H9 (cell line): ENCODE data around the gene ASH1L. TPM values are rescaled to one million over a fixed set of nuclear protein-coding genes. Genes with fewer than 3 reads are reported as not detected.
"Not testable (repeated sequence)": the region's sequence is repeated elsewhere in the genome, so short reads cannot be mapped to it uniquely, and the experiment has no call there.

Source experiments
- DNase-seq: peaks from one replicate; pipeline ENCODE4 v3.0.0-alpha.2; 2017
- H2AFZ ChIP-seq: one replicate; pipeline ENCODE4 v1.6.1; 2013; ENCODE audit warnings: mild to moderate bottlenecking, low read length, control low read depth, moderate library complexity
- H2AK5ac ChIP-seq: 2 replicates; pipeline ENCODE4 v1.6.1; 2013; ENCODE audit warnings: low read length, control low read depth, mixed read lengths; ENCODE audit not compliant: insufficient read length
- H2BK120ac ChIP-seq: one replicate; pipeline ENCODE4 v1.6.1; 2013; ENCODE audit warnings: low read depth, mild to moderate bottlenecking, low read length, control low read depth, inconsistent platforms; ENCODE audit not compliant: poor library complexity, severe bottlenecking
- H2BK12ac ChIP-seq: 2 replicates; pipeline ENCODE4 v1.6.1; 2013; ENCODE audit warnings: low read length, control low read depth, mixed read lengths, low read depth; ENCODE audit not compliant: insufficient read length
- H2BK15ac ChIP-seq: 2 replicates; pipeline ENCODE4 v1.6.1; 2013; ENCODE audit warnings: low read depth, low read length, control low read depth
- H2BK20ac ChIP-seq: one replicate; pipeline ENCODE4 v1.6.1; 2013; ENCODE audit warnings: low read depth, mild to moderate bottlenecking, low read length, control low read depth, inconsistent platforms; ENCODE audit not compliant: poor library complexity, severe bottlenecking
- H2BK5ac ChIP-seq: 2 replicates; pipeline ENCODE4 v1.6.1; 2013; ENCODE audit warnings: low read length, control low read depth, mixed read lengths; ENCODE audit not compliant: insufficient read length
- H3K14ac ChIP-seq: 2 replicates; pipeline ENCODE4 v1.6.1; 2013; ENCODE audit warnings: low read length, control low read depth; ENCODE audit not compliant: insufficient read depth
- H3K18ac ChIP-seq: 2 replicates; pipeline ENCODE4 v1.6.1; 2013; ENCODE audit warnings: low read depth, mild to moderate bottlenecking, mixed read lengths, low read length, control low read depth; ENCODE audit not compliant: insufficient read length
- H3K23ac ChIP-seq: 2 replicates; pipeline ENCODE4 v1.6.1; 2013; ENCODE audit warnings: low read length, control low read depth, mixed read lengths, low read depth; ENCODE audit not compliant: insufficient read length
- H3K23me2 ChIP-seq: 2 replicates; pipeline ENCODE4 v1.6.1; 2013; ENCODE audit warnings: low read depth, mild to moderate bottlenecking, mixed read lengths, low read length, control low read depth; ENCODE audit not compliant: insufficient read length, poor library complexity, severe bottlenecking
- H3K27ac ChIP-seq: 2 replicates; pipeline ENCODE4 v1.5.1; 2013; ENCODE audit warnings: low read length, control low read depth, mixed read lengths, low read depth; ENCODE audit not compliant: insufficient read length
- H3K27me3 ChIP-seq: 2 replicates; pipeline ENCODE4 v1.6.1; 2013; ENCODE audit warnings: low read length, control low read depth, inconsistent platforms; ENCODE audit not compliant: insufficient read depth
- H3K4ac ChIP-seq: 2 replicates; pipeline ENCODE4 v1.6.1; 2013; ENCODE audit warnings: low read depth, mild to moderate bottlenecking, control low read depth, inconsistent platforms, low read length, moderate library complexity
- H3K4me1 ChIP-seq: 2 replicates; pipeline ENCODE4 v1.6.1; 2013; ENCODE audit warnings: low read length, control low read depth, inconsistent platforms; ENCODE audit not compliant: insufficient read depth
- H3K4me2 ChIP-seq: 2 replicates; pipeline ENCODE4 v1.6.1; 2013; ENCODE audit warnings: low read length, control low read depth, mixed read lengths; ENCODE audit not compliant: insufficient read length, insufficient read depth
- H3K56ac ChIP-seq: 2 replicates; pipeline ENCODE4 v1.6.1; 2013; ENCODE audit warnings: low read depth, mild to moderate bottlenecking, mixed read lengths, low read length, control low read depth; ENCODE audit not compliant: insufficient read length
- H3K79me1 ChIP-seq: 2 replicates; pipeline ENCODE4 v1.6.1; 2013; ENCODE audit warnings: low read depth, mild to moderate bottlenecking, moderate library complexity, low read length, control low read depth, inconsistent platforms; ENCODE audit not compliant: insufficient read depth, poor library complexity, severe bottlenecking
- H3K79me2 ChIP-seq: 2 replicates; pipeline ENCODE4 v1.6.1; 2013; ENCODE audit warnings: low read length, control low read depth, inconsistent platforms; ENCODE audit not compliant: insufficient read depth
- H3K9ac ChIP-seq: 2 replicates; pipeline ENCODE4 v1.6.1; 2013; ENCODE audit warnings: low read length, control low read depth, mixed read lengths; ENCODE audit not compliant: insufficient read length; ENCODE audit errors: extremely low read depth
- H3K9me3 ChIP-seq: one replicate; pipeline ENCODE4 v1.6.1; 2013; ENCODE audit warnings: low read depth, low read length, inconsistent platforms; ENCODE audit not compliant: control insufficient read depth
- H3T11ph ChIP-seq: one replicate; pipeline ENCODE4 v1.6.1; 2013; ENCODE audit warnings: mild to moderate bottlenecking, low read length, control low read depth, inconsistent platforms
- H4K20me1 ChIP-seq: one replicate; pipeline ENCODE4 v1.6.1; 2013; ENCODE audit not compliant: control insufficient read depth, insufficient read length, insufficient read depth
- H4K5ac ChIP-seq: 2 replicates; pipeline ENCODE4 v1.6.1; 2013; ENCODE audit warnings: low read depth, mild to moderate bottlenecking, mixed read lengths, low read length, control low read depth; ENCODE audit not compliant: insufficient read length
- H4K8ac ChIP-seq: replicated peaks from 2 replicates; pipeline ENCODE4 v1.6.1; 2013; ENCODE audit warnings: low read length, control low read depth, mixed read lengths, low read depth; ENCODE audit not compliant: insufficient read length
- H4K91ac ChIP-seq: 2 replicates; pipeline ENCODE4 v1.6.1; 2013; ENCODE audit warnings: low read depth, mild to moderate bottlenecking, moderate library complexity, mixed read lengths, low read length, control low read depth; ENCODE audit not compliant: insufficient read length
- H3K27ac Mint-ChIP-seq, 3 experiments: 2 replicates in 2 of 3; 3 replicates in 1 of 3; pipeline ENCODE4 v1.8.0; 2020 to 2021; ENCODE audit warnings: mixed read lengths in 3 of 3, mild to moderate bottlenecking in 1 of 3, moderate library complexity in 1 of 3
- H3K27me3 Mint-ChIP-seq: 2 replicates; pipeline ENCODE4 v1.8.0; 2021; ENCODE audit warnings: low read depth, mild to moderate bottlenecking, moderate library complexity, mixed read lengths
- H3K36me3 Mint-ChIP-seq, 3 experiments: 2 replicates in 2 of 3; 3 replicates in 1 of 3; pipeline ENCODE4 v1.8.0; 2020 to 2021; ENCODE audit warnings: low read depth in 3 of 3, mixed read lengths in 3 of 3; ENCODE audit not compliant: insufficient read depth in 1 of 3
- H3K4me1 Mint-ChIP-seq, 2 experiments: 2 replicates each; pipeline ENCODE4 v1.8.0; 2020; ENCODE audit warnings: mixed read lengths in 2 of 2
- H3K4me3 Mint-ChIP-seq, 2 experiments: 2 replicates in 1 of 2; 3 replicates in 1 of 2; pipeline ENCODE4 v1.8.0; 2020 to 2021; ENCODE audit warnings: mild to moderate bottlenecking in 2 of 2, mixed read lengths in 2 of 2, moderate library complexity in 1 of 2
- H3K9me3 Mint-ChIP-seq, 2 experiments: 2 replicates in 1 of 2; 3 replicates in 1 of 2; pipeline ENCODE4 v1.8.0; 2020; ENCODE audit warnings: mild to moderate bottlenecking in 2 of 2, mixed read lengths in 2 of 2, moderate library complexity in 1 of 2
- WGBS: extraction: QIAGEN DNeasy Blood & Tissue Kit; methylation state at CpG from one replicate; pipeline ENCODE4 v1.1.7; 2013; ENCODE audit warnings: missing lambda C conversion rate, low lambda C conversion rate, mixed read lengths; ENCODE audit not compliant: insufficient read length; ENCODE audit errors: extremely low coverage; 5-methylcytosine and 5-hydroxymethylcytosine counted together
- total RNA-seq: library from RNA; stranded (reverse); gene quantifications from 2 replicates; pipeline ENCODE4 v1.2.1, GENCODE V29; 2021
- TF ChIP-seq, protein P1 (sequence below): fragments of 200-600 bp; sonication (generic); conservative IDR thresholded peaks from 3 replicates; pipeline ENCODE4 v1.8.0; 2021; ENCODE audit warnings: antibody characterized with exemption, mild to moderate bottlenecking

Gene ASH1L
- total RNA-seq, 1 experiment from 2014 or later: 32.8 TPM

DNA sequence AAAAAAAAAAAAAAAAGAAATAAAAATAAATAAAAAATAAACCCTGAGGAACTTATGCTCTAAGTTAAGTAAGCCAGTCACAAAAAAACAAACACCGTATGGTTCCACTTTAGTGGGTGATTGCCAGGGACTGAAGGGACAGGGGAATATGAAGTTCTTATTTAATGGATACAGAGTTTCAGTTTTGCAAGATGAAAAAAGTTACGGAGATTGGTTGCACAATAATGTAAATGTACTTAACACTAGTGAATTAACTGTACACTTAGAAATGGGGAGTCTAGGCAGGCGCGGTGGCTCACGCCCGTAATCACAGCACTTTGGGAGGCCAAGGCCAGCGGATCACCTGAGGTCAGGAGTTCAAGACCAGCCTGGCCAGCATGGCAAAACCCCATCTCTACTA is 111.4 kb downstream of the ASH1L start:
- H3K9me3 Mint-ChIP-seq: no peaks in the 10 kb centered on the region
- H3K27me3 ChIP-seq: no peaks in the 10 kb centered on the region
- no peaks in the 10 kb centered on the region for H3K79me2 ChIP-seq
- no peak overlapping the region for H3K23ac ChIP-seq
- H2BK120ac ChIP-seq: no peak overlapping the region
- no CpG with 5 or more reads among the region's 7 CpGs for WGBS
- H2AFZ ChIP-seq: no peak overlapping the region
- no peaks in the 10 kb centered on the region for H3K9me3 ChIP-seq
- H2BK5ac ChIP-seq: no peak overlapping the region
- no peak overlapping the region for H3K56ac ChIP-seq
- no peak overlapping the region for H3K4me3 Mint-ChIP-seq
- peaks cover 19 to 25% (median 24%) of the 10 kb centered on the region in 3 experiments for H3K36me3 Mint-ChIP-seq
- H3K14ac ChIP-seq: no peak overlapping the region
- H4K8ac ChIP-seq: no peak overlapping the region
- H2BK12ac ChIP-seq: no peak overlapping the region
- H2AK5ac ChIP-seq: no peak overlapping the region
- H3K23me2 ChIP-seq: no peaks in the 10 kb centered on the region
- H3K4ac ChIP-seq: no peak overlapping the region
- no peak overlapping the region for H2BK20ac ChIP-seq
- no peak overlapping the region for H3K27ac Mint-ChIP-seq
- no peaks in the 10 kb centered on the region for H3K4me1 ChIP-seq
- H3K79me1 ChIP-seq: no peaks in the 10 kb centered on the region
- TF ChIP-seq, protein P1, sequence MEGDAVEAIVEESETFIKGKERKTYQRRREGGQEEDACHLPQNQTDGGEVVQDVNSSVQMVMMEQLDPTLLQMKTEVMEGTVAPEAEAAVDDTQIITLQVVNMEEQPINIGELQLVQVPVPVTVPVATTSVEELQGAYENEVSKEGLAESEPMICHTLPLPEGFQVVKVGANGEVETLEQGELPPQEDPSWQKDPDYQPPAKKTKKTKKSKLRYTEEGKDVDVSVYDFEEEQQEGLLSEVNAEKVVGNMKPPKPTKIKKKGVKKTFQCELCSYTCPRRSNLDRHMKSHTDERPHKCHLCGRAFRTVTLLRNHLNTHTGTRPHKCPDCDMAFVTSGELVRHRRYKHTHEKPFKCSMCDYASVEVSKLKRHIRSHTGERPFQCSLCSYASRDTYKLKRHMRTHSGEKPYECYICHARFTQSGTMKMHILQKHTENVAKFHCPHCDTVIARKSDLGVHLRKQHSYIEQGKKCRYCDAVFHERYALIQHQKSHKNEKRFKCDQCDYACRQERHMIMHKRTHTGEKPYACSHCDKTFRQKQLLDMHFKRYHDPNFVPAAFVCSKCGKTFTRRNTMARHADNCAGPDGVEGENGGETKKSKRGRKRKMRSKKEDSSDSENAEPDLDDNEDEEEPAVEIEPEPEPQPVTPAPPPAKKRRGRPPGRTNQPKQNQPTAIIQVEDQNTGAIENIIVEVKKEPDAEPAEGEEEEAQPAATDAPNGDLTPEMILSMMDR: no peak
- H4K91ac ChIP-seq: no peak overlapping the region
- no peak overlapping the region for H3K18ac ChIP-seq
- no peak for DNase-seq
- H3K27me3 Mint-ChIP-seq: no peaks in the 10 kb centered on the region
- H3K27ac ChIP-seq: no peak overlapping the region
- no peaks in the 10 kb centered on the region for H3K4me1 Mint-ChIP-seq
- no peak overlapping the region for H3K9ac ChIP-seq
- H3K4me2 ChIP-seq: no peak overlapping the region
- H3T11ph ChIP-seq: no peak overlapping the region
- no peak overlapping the region for H2BK15ac ChIP-seq
- H4K20me1 ChIP-seq: no peaks in the 10 kb centered on the region
- H4K5ac ChIP-seq: no peak overlapping the region

- H3K9me3 ChIP-seq, H4K20me1 ChIP-seq, H3K4me3 Mint-ChIP-seq, H3K23ac ChIP-seq, H3K9me3 Mint-ChIP-seq, H4K8ac ChIP-seq, H3K4ac ChIP-seq, H4K91ac ChIP-seq, H3K14ac ChIP-seq, H3K79me1 ChIP-seq, H2AK5ac ChIP-seq, H3K9ac ChIP-seq, H2BK12ac ChIP-seq, H3K27me3 ChIP-seq, H2BK120ac ChIP-seq, H2BK5ac ChIP-seq, H3K79me2 ChIP-seq, H3T11ph ChIP-seq, H2BK20ac ChIP-seq, H4K5ac ChIP-seq, H3K23me2 ChIP-seq, H2BK15ac ChIP-seq, H3K18ac ChIP-seq, H3K4me1 ChIP-seq, H2AFZ ChIP-seq, H3K27me3 Mint-ChIP-seq, H3K4me2 ChIP-seq, H3K56ac ChIP-seq, H3K27ac ChIP-seq, DNase-seq: not testable (repeated sequence)
- H3K27ac Mint-ChIP-seq: peak overlapping the region in 2 of 3 experiments; percentile 55 to 77; a peak in 3 of 7 replicates
- peaks cover 5 to 16% (median 14%) of the 10 kb centered on the region in 3 experiments; a peak in 6 of 7 replicates for H3K36me3 Mint-ChIP-seq
- H3K4me1 Mint-ChIP-seq: peaks cover 8 to 11% of the 10 kb centered on the region in 2 experiments
- no CpG with 5 or more reads among the region's 6 CpGs for WGBS
Observed at GRCh38 chr1:155442431-155442830, 120.2 kb downstream of the ASH1L start.
